GM10248 (cell line): ENCODE results near the gene SLC23A3.

Experiments used
- CTCF ChIA-PET: fragments of 300-600 bp; sonication (Branson Sonifier 250); formaldehyde crosslinking; extraction: SDS; loops from one replicate; lab custom pipeline; 2021; ENCODE audit warnings: antibody characterized with exemption; lab: Yijun Ruan, JAX
- POLR2A ChIA-PET: fragments of 350-650 bp; sonication (Branson Sonifier 250); formaldehyde crosslinking; extraction: SDS; loops from one replicate; lab custom pipeline; 2020; ENCODE audit warnings: antibody characterized with exemption; lab: Yijun Ruan, JAX
- DNase-seq: peaks from one replicate; pipeline ENCODE4 v3.0.0; 2012; ENCODE audit errors: extremely low spot score
- TF ChIP-seq, protein P1 (sequence below): IDR thresholded peaks from 2 replicates; pipeline ENCODE4 v1.5.1; 2012; ENCODE audit warnings: mild to moderate bottlenecking, low read depth; ENCODE audit errors: extremely low read depth, missing control alignments, control extremely low read depth

SLC23A3 gene

DNA sequence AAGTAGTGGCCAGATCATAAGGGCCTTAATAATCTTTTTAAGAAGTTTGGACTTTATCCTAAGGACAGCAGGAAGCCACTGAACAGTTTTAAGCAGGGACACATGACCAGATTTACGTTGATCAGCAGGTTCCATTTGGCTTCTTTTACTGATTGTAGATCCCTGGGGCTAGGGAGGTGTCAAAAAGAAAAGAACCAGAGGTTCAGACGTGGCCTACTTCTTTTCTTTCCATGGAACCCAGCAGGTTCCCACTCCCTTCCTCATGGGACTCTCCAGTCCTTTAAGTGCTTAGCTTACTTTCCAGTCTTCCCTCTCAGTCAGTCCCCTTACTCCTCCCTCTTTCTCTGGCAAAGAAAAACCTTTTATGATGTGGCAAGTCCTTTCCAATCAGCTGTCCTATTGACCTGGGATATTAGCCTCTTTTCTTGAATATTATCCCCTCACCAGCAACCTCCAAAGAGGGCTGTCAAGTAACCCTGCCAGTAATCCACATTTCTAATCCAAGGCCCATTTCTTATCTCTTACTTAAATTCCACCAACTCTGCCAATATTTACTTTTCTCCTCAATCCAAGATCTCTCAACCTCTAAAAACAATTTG, 42.7 kb downstream of the SLC23A3 start:
- ChIA-PET CTCF (interaction anchor here (1.1 to 11.1 kb wide), 6 partner anchors 8 to 69 kb away, joined by 4 to 90 read pairs (median 10); no protein-coding TSS in a partner anchor), POLR2A (no interaction called here)
- DNase-seq = no peak
- TF ChIP-seq, protein P1, sequence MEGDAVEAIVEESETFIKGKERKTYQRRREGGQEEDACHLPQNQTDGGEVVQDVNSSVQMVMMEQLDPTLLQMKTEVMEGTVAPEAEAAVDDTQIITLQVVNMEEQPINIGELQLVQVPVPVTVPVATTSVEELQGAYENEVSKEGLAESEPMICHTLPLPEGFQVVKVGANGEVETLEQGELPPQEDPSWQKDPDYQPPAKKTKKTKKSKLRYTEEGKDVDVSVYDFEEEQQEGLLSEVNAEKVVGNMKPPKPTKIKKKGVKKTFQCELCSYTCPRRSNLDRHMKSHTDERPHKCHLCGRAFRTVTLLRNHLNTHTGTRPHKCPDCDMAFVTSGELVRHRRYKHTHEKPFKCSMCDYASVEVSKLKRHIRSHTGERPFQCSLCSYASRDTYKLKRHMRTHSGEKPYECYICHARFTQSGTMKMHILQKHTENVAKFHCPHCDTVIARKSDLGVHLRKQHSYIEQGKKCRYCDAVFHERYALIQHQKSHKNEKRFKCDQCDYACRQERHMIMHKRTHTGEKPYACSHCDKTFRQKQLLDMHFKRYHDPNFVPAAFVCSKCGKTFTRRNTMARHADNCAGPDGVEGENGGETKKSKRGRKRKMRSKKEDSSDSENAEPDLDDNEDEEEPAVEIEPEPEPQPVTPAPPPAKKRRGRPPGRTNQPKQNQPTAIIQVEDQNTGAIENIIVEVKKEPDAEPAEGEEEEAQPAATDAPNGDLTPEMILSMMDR = no peak

DNA sequence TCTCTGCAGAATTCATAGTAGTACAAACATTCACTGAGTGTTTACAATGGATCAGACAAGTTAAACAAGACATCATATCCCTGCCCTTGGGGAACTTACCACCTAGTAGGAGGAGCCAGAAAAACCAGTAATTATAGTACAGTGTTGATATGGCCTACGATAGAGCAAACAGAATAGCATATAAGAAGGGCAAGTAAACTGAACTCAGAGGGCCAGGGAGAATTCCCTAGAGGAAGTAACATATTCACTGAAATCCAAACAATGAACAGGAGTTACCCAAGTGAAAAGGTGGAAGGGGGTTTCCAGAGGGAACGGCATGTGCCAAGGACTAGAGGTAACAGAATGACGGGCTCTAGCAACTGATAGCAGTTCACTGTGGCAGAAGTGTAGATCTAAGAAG, 43.3 kb downstream of the SLC23A3 start:
- POLR2A ChIA-PET = no interaction called here
- TF ChIP-seq, protein P1 = no peak
- CTCF ChIA-PET = interaction anchor here (1.7 to 11.1 kb wide), 3 partner anchors 7 to 21 kb away, joined by 4 to 90 read pairs (median 77); no protein-coding TSS in a partner anchor
- no peak for DNase-seq

DNA sequence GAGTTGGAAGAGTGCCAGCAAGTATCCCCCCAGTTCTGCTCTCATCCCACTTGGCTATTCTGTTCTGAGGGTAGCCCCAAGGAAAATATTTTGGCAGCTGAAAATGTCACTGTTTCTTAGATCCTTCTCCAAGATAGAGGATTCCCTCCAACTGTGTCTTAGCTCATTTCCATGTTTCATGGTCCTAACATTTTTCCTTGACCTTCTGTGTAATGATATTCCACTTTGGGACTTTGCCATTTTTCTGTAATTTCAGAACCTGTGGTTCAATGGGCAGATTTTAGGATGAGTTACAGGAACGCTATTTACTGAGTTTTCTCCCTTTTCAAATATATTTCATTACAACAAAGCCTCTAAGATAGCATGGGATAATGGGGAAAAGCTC, 44.0 kb downstream of the SLC23A3 start:
- TF ChIP-seq, protein P1 = no peak
- POLR2A ChIA-PET = no interaction called here
- DNase-seq = no peak
- CTCF ChIA-PET = interaction anchor here (1.1 to 11.1 kb wide), 4 partner anchors 10 to 273 kb away, joined by 3 to 77 read pairs (median 5); no protein-coding TSS in a partner anchor

DNA sequence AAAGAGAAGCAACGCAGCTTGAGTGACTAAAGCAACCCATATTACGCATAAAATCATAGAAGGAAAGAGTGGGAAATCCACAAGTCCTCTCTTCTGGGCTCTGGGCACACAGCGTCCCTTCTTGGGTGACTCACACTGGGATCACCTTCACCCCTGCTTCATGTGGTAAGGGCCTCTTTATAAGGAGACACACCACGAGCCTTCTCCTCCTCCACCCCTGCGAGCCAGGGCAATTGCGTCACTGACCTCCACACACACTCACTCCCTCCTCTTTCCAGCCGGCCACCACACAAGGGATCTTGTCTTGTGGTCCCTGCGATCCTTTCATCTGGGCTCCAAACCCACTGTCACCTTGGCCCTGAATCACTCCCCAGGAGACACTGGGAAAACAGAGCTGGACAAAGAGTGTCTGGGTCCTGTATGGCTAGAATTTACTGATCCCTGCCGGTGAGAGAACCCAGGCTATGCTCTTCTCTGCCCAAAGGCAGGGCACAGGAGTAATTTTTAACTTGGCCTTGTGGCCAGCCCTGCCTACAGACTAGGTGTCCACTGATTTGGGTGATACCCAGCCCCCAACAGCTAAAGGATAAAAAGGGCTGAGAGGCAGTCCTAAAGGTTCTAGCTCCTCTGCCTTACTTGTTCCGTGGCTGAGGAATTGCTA, 44.5 kb downstream of the SLC23A3 start:
- DNase-seq = no peak
- CTCF ChIA-PET = interaction anchor here (1.1 to 11.1 kb wide), 4 partner anchors 10 to 273 kb away, joined by 3 to 77 read pairs (median 5); no protein-coding TSS in a partner anchor
- POLR2A ChIA-PET = no interaction called here
- TF ChIP-seq, protein P1 = no peak

DNA sequence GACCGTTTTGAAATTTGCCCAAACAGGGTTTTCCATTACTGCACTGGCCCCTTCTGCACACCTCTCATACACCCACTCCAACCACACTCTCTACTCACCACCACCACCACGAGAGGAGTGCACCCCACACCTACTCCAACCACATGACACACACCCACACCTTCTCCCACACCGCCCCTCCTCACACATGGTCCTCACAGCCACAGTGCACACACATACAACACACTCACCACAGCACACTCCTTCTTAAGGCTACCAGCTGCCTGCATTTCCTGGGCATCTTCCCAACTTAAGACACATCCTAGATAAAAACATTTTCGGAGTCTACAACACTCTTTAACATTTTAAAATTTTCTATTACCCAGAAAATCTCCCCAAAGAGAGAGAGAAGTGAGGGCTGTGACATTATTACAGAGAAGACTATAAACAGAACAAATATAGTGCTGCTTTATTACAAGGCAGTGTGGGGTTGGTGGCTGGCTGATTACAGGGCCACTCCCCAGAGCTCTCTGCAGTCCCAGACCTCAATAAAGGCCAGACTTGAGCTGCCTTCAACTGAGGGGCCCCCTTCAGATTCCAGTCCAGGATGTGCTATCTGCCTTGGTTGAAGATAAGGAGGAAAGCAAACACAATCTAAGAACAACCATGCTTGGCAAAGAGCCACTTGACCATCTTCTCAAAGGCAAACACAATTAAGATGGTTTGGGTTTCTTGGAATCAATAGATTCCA, 45.3 kb downstream of the SLC23A3 start:
- POLR2A ChIA-PET = no interaction called here
- DNase-seq = no peak
- CTCF ChIA-PET = interaction anchor here (1.3 to 15.5 kb wide), 7 partner anchors 9 to 143 kb away, joined by 3 to 208 read pairs (median 50); partner anchors contain the start of gene IHH
- TF ChIP-seq, protein P1 = no peak
